Glutamatergic neuron (in vitro differentiated cells): Measurements from ENCODE around the gene KANSL2. TPM values are rescaled to one million over a fixed set of nuclear protein-coding genes. Genes with fewer than 3 reads are reported as not detected.

ENCODE experiments used
- DNase-seq: peaks from one replicate; pipeline ENCODE4 v3.0.0; 2022
- H3K27ac Mint-ChIP-seq: one replicate; pipeline ENCODE4 v1.8.0; 2020; ENCODE audit warnings: mild to moderate bottlenecking, mixed read lengths, inconsistent platforms; ENCODE audit not compliant: unreplicated experiment
- H3K27me3 Mint-ChIP-seq: one replicate; pipeline ENCODE4 v1.8.0; 2020; ENCODE audit warnings: mild to moderate bottlenecking, moderate library complexity, mixed read lengths, inconsistent platforms; ENCODE audit not compliant: unreplicated experiment
- H3K36me3 Mint-ChIP-seq: one replicate; pipeline ENCODE4 v1.8.0; 2020; ENCODE audit warnings: mild to moderate bottlenecking, mixed read lengths, inconsistent platforms; ENCODE audit not compliant: unreplicated experiment
- H3K4me1 Mint-ChIP-seq: one replicate; pipeline ENCODE4 v1.8.0; 2020; ENCODE audit warnings: mild to moderate bottlenecking, low read depth, mixed read lengths, inconsistent platforms; ENCODE audit not compliant: unreplicated experiment
- H3K4me3 Mint-ChIP-seq: one replicate; pipeline ENCODE4 v1.8.0; 2020; ENCODE audit warnings: mild to moderate bottlenecking, mixed read lengths, inconsistent platforms; ENCODE audit not compliant: unreplicated experiment
- H3K9me3 Mint-ChIP-seq: one replicate; pipeline ENCODE4 v1.8.0; 2020; ENCODE audit warnings: mild to moderate bottlenecking, moderate library complexity, mixed read lengths, inconsistent platforms; ENCODE audit not compliant: unreplicated experiment
- CTCF ChIP-seq: fragments of 200-600 bp; sonication (generic); IDR thresholded peaks from one replicate; pipeline ENCODE4 v1.5.0; 2021; ENCODE audit not compliant: partially characterized antibody, unreplicated experiment
- total RNA-seq: library from RNA; stranded (reverse); fragmentation: NEBNext Ultra II Directional; extraction: Animal tissue kit (Norgen Biotek cat#: 25700); gene quantifications from one replicate; pipeline ENCODE4 v1.2.1, GENCODE V29; 2021; ENCODE audit not compliant: unreplicated experiment

Gene KANSL2
- total RNA-seq, 1 donor from 2014 or later, result 48.9 TPM

DNA sequence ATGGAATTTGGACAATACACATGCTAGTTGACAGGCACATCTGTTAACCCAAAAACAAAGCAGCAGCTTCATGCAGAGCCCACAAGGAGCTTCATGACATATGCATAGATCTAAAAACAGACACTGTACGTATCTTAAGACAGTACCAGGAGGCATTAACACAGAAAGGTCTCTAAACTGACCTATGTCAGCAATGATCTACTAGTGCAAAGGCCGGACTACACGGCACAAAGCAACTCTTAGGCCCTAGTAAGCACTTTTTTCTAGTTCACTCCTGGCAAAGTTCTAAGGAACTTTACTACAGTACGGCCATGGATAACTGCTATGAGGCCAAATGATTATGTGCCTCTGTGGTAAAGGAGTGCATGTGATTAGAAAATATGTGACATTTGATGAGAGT is 8.4 kb upstream of the KANSL2 start:
- H3K4me1 Mint-ChIP-seq, result no peaks in the 10 kb centered on the region
- no peak for TF ChIP-seq CTCF
- H3K27ac Mint-ChIP-seq, result no peak overlapping the region
- no peak overlapping the region for H3K4me3 Mint-ChIP-seq
- no peak for DNase-seq
- H3K9me3 Mint-ChIP-seq, result peaks cover 2% of the 10 kb centered on the region
- no peaks in the 10 kb centered on the region for H3K27me3 Mint-ChIP-seq
- H3K36me3 Mint-ChIP-seq, result no peaks in the 10 kb centered on the region

- no peak for TF ChIP-seq CTCF
- DNase-seq, result no peak
- Mint-ChIP-seq H3K27ac (no peak overlapping the region), H3K4me1 (no peaks in the 10 kb centered on the region), H3K36me3 (no peaks in the 10 kb centered on the region), H3K27me3 (no peaks in the 10 kb centered on the region), H3K4me3 (no peak overlapping the region), H3K9me3 (peaks cover 2% of the 10 kb centered on the region)
Measured at GRCh38 chr12:48688836-48689235, 6.8 kb upstream of the KANSL2 start.

DNA sequence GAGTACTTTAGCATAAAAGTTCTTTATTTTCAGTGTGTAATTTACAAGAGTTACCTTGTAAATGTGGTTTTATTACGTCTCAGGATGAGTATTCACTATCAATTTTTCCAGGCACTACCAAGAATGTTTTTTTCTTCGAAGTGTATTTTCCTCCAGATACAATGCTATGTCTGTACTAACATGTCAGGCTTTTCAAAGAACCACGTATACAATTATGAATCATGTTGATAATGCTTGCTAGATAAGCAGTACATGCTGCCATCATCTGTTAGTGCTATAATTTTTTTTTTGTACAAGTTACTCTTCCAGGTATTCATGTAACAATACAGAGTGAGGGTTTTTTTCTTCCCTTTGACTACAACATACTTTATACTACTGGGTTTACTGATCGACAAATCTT is 5.6 kb upstream of the KANSL2 start:
- no peak for TF ChIP-seq CTCF
- Mint-ChIP-seq H3K27me3 (no peaks in the 10 kb centered on the region), H3K4me1 (no peaks in the 10 kb centered on the region), H3K9me3 (peaks cover 2% of the 10 kb centered on the region), H3K4me3 (no peak overlapping the region), H3K36me3 (no peaks in the 10 kb centered on the region), H3K27ac (no peak overlapping the region)
- DNase-seq, result no peak

DNA sequence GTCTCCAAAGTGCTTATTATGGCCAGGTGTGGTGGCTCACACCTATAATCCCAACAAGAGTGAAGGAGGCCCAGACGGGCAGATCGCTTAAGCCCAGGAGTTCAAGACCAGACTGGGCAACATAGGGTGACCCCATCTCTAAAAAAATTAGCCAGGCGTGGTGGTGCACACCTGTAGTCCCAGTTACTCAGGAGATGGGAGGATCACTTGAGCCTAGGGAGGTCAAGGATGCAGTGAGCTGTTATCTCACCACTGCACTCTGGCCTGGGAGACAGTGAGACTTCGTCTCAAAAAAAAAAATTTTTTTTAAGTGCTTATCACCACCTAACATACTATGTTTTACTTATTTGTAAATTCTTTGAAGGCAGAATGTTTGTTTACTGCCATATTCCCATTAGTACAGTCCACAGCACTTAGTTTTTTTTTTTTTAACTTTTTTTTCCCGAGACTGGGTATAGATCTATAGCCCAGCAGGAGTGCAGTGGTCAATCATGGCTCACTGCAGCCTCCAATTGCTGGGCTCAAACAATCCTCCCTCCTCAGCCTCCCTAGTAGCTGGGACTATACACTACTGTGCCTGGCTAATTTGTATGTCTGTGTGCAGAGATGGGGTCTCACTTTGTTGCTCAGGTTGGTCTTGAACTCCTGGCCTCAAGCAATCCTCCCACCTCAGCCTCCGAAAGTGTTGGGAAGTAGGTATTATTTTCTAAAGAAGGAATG is 4.7 kb upstream of the KANSL2 start:
- no peak overlapping the region for H3K4me3 Mint-ChIP-seq
- H3K9me3 Mint-ChIP-seq, result peaks cover 4% of the 10 kb centered on the region
- no peaks in the 10 kb centered on the region for H3K27me3 Mint-ChIP-seq
- H3K36me3 Mint-ChIP-seq, result no peaks in the 10 kb centered on the region
- TF ChIP-seq CTCF, result no peak
- no peak overlapping the region for H3K27ac Mint-ChIP-seq
- no peaks in the 10 kb centered on the region for H3K4me1 Mint-ChIP-seq
- DNase-seq, result no peak

DNA sequence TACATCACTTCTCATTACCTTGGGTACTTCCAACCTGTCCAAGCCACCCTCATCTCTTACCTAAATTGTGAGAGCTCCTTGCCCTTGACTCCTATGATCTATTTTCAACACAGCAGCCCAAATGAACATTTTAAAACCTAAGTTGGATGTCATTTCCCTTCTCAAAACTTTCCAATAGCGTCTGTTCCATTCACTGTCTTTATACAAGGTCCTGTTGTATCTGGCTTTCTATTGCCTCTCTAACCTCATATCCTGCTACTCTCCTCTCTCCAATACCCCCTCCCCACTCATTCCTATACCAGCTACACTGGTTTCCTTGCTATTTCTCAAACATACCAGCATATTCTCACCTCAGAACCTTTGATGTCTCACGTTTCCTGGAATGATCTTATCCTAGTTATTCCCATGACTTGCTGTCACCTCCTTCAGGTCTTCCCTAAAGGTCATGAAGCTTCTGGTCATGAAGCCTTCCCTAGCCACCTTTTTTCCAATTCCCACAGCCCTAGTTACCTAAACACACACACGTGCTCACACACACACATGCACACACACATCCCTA is 4.1 kb upstream of the KANSL2 start:
- Mint-ChIP-seq H3K4me1 (no peaks in the 10 kb centered on the region), H3K36me3 (peaks cover 3% of the 10 kb centered on the region), H3K27ac (no peak overlapping the region), H3K4me3 (no peak overlapping the region), H3K27me3 (no peaks in the 10 kb centered on the region), H3K9me3 (peaks cover 9% of the 10 kb centered on the region)
- no peak for DNase-seq
- no peak for TF ChIP-seq CTCF
